Embryonic facial prominence (tissue), 1 donor: ENCODE measurements around the gene QPCT.
"Not testable (repeated sequence)": the region's sequence is repeated elsewhere in the genome, so short reads cannot be mapped to it uniquely, and the experiment has no call there.

Source experiments
- DNase-seq: peaks from one replicate; pipeline ENCODE4 v3.0.0-alpha.2; 2016; ENCODE audit errors: extremely low spot score

QPCT gene

DNA sequence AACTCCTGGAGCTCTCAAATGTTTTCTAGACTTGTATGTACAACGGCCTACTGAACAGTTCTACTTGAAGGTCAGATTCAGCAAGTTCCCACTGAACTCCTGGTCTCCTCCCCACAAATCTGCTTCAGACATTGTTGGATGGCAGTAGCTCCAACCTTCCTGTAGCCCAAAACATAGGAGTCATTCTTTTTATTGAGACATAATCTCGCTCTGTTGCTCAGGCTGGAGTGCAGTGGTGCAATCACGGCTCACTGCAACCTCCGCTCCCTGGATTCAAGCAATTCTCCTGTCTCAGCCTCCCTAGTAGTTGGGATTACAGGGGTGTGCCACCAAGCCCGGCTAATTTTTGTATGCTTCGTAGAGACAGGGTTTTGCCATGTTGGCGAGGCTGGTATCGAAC, 47.3 kb downstream of the QPCT start:
- DNase-seq: no peak

GRCh38 chr2:37392428-37392827, 48.0 kb downstream of the QPCT start:
- DNase-seq: no peak

GRCh38 chr2:37394263-37394662, 49.8 kb downstream of the QPCT start:
- no peak for DNase-seq

- DNase-seq: no peak
Observed at GRCh38 chr2:37394796-37395555, 50.5 kb downstream of the QPCT start.

DNA sequence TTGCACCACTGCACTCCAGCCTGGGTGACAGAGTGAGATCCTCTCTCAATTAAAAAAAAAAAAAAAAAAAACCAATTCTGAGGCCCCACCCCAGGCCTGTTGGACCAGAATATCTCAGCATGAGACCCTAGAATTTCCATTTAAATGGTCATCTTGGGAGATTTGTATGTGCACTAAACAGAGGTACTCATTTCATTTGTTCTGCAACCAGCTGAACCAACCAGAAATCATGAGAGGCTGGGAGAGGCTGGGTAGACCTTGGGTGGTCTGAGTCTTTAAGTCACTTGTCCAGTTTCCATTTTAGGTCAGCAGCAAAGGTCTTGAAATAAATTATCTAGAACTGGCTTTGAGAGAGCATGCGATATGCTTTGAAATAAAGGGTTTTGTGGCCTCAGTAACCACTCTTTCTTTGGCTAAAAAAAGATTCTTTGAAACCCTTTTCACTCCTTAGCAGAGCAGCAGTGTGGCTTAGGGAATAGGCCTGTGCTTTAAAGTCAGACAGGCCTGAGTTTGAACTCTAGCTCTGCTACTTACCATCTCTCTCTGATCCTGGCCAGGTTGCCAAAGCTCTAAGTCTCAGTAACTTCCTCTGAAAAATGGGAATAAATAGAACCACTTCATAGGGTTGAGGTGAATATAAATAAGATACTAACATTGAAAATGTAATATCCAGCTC, 52.6 kb downstream of the QPCT start:
- DNase-seq: no peak

DNA sequence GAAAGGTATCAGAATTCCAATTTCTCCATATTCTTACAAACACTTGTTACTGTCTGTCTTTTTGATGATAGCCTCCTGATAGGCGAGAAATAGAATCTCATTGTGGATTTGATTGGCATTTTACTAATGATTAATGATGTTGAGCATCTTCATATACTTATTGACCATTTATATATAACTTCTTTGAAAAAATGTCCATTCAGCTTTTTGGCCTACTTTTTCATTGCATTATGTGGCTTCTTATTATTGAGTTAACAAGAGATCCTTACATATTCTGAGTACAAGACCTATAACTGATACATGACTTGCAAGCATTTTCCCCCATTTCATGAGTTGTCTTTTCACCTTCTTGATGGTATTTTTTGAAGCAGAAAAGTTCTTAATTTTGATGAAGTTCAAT, 54.6 kb downstream of the QPCT start:
- DNase-seq: no peak

GRCh38 chr2:37400041-37400440, 55.6 kb downstream of the QPCT start:
- no peak for DNase-seq

- no peak for DNase-seq
Observed at GRCh38 chr2:37402636-37403035, 58.2 kb downstream of the QPCT start.

GRCh38 chr2:37405781-37406180, 61.4 kb downstream of the QPCT start:
- no peak for DNase-seq

- DNase-seq: no peak
Observed at GRCh38 chr2:37412231-37412630, 67.8 kb downstream of the QPCT start.

- not testable (repeated sequence) for DNase-seq
Observed at GRCh38 chr2:37413911-37414469, 69.6 kb downstream of the QPCT start.

- DNase-seq: peak; percentile 61
Observed at GRCh38 chr2:37414470-37414949, 70.1 kb downstream of the QPCT start.

DNA sequence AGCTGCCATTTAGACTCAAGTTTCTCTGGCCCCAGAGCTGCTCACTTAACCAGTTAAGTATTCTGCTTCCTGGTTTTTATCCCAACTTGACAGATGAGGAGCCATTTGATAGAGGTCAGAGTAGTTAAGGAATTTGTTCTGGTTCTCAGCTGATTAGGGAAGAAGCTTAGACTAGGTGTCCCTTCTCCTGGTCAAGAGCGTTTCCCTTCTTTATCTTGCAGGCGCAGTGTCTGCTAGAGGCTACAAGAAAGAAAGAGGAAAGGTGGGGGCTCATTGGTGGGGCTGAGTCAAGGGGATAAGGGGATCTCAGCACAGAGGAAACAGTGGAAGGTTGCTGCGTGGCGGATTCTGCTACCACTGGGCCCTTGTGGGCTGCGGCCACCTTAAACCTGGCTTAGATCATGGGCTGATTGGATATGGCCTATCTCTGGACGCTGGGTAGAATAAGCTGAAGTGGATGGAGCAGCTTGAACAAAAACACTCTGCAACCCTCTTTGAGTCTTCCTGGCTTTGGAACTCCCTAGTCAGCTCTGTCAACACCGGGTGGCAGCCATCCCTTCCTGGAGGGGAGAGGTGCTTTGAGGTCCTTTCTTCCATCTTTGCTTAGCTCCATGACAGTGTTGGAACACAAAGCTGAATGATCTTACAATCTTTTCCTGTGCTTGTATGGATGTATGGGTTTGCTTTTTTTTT, 70.8 kb downstream of the QPCT start:
- no peak for DNase-seq

DNA sequence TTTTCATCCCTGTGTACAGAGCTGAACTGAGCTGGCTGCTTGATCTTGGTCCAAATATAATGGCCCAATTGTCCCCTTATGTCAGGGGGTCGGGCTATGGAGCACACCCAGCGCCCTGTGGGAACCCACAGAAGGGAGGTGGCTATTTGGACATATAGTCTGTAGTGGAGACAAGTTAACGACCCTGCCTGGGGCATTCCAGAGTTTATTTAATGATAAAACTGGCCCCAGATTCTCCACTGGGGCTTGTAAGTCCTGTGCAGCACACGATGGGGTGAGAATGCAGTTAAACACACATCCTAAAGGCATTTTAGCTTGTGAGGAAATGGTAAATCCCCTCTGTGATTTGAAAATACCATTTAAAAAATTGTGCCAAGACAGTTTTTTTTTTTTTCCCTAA, 72.9 kb downstream of the QPCT start:
- DNase-seq: no peak

- DNase-seq: no peak
Observed at GRCh38 chr2:37418956-37419355, 74.5 kb downstream of the QPCT start.

GRCh38 chr2:37421686-37422085, 77.3 kb downstream of the QPCT start:
- no peak for DNase-seq

GRCh38 chr2:37422816-37423215, 78.4 kb downstream of the QPCT start:
- no peak for DNase-seq
